Stimulated activated CD8-positive, alpha-beta memory T cell treated with anti-CD3 and anti-CD28 coated beads, Interleukin-15, amount 100 ng/mL, for 24 hours (primary cell): ENCODE measurements around the gene GAK.
"Not testable (repeated sequence)": the region's sequence is repeated elsewhere in the genome, so short reads cannot be mapped to it uniquely, and the experiment has no call there.

Experiments used
- DNase-seq: peaks from one replicate; pipeline ENCODE4 v3.0.0-alpha.2; 2020; ENCODE audit warnings: low read depth

Gene GAK

GRCh38 chr4:808860-809570, 123.1 kb downstream of the GAK start:
- DNase-seq = no peak

- DNase-seq = no peak
Observed at GRCh38 chr4:807792-808191, 124.3 kb downstream of the GAK start.

- not testable (repeated sequence) for DNase-seq
Observed at GRCh38 chr4:806979-807378, 125.1 kb downstream of the GAK start.

- no peak for DNase-seq
Observed at GRCh38 chr4:804804-805203, 127.3 kb downstream of the GAK start.

GRCh38 chr4:803884-804283, 128.2 kb downstream of the GAK start:
- DNase-seq = no peak

GRCh38 chr4:801436-802124, 130.5 kb downstream of the GAK start:
- DNase-seq = no peak
